NCI-H69 (cell line): ENCODE measurements around the gene NPEPL1.
"Not testable (repeated sequence)": the region's sequence is repeated elsewhere in the genome, so short reads cannot be mapped to it uniquely, and the experiment has no call there.

ENCODE experiments used
- DNase-seq: peaks from one replicate; lab custom pipeline; 2025; lab: John Stamatoyannopoulos, UW

NPEPL1 gene

GRCh38 chr20:58715391-58715800, 22.8 kb downstream of the NPEPL1 start:
- no peak for DNase-seq

DNA sequence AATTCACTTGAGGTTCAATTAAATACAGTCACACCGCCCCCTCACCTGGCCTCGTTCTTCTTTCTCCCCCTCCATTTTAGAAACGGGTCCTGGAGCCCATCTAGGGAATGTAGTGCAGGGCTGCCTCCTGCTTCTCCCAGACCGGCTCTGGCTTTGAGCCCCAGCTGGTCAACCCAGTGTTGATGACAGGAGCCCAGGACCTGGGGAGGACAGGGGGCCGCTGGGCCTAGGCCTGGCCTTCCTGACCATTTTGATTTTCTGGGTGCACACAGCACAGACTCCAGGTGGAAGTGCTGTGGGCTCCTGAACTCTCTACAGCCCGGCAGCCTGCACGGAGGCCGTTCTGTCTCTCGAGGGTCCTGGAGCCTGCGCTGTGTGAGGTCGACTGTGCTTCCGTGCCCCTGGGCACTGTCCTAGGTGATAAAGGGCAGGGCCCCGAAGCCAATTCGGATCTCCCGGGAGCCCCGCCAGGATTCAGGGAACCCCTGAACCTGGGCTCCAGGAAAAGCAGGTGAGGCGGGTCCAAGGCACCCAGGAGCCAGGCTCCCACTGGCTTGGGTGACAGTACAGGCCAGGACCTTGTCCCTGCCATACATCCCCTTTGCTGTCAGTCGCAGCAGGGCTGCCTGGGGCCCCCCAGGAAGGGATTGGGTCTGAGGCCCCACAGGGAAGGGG, 23.3 kb downstream of the NPEPL1 start:
- DNase-seq, result no peak

DNA sequence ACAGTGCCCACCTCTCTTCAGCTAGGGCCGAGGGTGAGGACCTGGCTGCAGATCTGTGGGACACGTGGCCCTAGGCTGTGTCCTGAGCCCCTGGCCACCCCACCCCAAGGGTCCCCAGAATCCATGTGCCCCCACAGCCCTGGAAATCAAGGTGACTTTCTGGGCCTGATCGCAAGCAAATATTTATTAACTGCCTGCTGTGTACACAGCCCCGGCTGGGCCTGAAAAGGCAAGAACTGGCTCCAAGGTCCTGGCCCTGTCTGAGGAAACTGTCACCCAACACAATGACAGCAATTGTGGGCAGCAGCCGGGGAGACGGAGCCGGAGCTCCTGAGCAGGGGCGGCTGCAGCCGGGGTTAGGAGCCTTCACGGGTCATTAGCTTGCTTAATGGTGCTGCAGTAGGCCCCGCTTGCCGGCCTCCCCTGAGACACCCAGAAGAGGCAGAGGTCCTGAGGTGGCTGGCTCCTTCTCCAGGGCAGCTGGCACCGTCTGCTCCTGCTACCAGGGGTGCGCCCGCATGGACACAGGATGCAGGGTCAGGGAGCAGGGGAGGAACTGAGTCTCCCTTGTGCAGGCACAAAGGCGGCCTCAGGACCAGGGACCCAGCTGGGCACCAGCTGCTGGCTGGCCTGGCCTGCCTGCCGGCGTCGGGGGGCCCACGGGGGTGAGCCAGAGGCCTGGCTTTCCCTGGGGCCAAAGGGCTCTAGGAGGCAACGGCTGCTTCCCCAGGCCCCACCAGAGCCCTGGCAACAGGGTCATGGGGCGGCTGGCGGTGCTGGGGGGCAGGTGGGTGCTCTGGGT, 24.1 kb downstream of the NPEPL1 start:
- DNase-seq, result no peak

- no peak for DNase-seq
These were observed 24.9 kb downstream of the NPEPL1 start for GRCh38 chr20:58717278-58718091.

DNA sequence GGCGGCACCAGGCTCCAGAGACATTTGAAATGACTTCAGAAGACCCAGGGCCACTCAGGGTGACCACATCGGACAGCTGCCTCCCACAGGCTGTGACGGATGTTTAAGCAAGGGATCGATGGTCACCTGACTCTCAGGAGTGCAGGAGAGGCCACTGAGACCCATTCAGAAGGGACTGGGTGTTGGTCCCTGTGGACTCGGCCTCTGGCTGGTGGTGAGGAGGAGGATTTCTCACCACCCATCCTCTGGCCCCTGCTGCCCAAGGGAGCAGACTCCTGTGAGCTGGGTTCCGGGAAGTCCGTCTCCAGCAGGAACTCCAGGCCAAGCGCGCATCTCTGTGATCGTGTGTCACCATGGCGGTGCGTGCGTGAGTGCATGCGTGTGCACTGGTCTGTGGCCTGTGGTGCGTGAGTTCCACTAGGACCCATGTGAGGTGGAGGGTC, 25.5 kb downstream of the NPEPL1 start:
- DNase-seq, result no peak

DNA sequence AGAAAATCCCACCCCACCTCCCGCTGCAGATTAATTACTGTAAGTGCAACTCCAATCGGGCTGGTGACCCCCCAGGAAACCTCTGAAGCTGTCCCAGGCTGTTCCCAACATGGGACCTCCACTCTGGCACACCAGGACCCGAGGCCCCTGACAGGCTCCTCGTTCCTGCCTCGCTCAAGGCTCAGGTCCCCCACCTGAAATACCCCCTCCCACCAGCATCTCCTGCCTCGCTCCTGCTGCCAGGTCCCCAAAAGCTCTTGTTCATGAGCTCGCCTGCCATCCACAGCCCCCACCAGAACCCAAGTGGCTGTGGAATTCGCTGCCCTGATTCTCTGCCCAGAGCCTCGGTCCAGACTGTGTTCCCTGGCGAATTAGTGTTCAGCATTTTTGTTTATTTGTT, 26.1 kb downstream of the NPEPL1 start:
- no peak for DNase-seq

DNA sequence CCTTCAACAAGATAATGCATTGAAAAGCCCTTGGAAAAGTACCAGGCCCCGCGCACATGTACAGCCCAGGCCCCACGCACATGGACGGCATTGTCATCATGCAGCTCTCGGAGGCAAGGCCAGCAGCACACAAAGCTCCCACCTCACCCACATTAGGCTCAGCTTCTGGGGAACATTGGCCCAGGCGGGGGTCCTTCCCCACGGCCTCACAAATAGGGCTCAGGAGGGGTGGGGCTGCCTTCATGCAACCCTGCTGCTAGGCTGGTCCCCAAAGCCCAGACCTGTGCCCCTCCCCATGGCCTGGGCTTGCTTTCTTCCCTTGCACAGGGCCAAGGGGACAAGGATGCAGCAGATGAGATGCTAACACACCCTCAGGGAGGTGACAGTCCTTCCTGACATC, 26.7 kb downstream of the NPEPL1 start:
- no peak for DNase-seq

DNA sequence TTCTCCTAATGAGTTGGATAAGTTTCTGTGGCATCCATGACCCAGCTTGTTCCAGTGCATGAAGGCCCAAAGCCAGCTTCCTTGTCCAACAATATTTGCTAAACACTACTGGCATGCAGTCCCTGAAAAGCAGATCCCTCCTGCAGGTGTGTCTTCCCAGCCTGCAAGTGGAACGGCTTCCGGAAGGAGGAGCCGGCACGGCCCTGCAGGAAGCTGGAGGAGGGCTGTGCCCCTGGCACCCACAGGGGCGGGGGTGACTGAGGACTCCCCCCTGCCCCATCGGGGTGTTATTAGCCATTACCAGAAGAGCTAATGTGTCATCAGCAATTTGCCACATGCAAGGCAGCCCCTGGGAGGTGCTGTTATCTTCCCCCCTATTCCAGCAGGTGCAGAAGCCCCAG, 27.4 kb downstream of the NPEPL1 start:
- peak; percentile 30 for DNase-seq

- no peak for DNase-seq
These were observed 28.3 kb downstream of the NPEPL1 start for GRCh38 chr20:58720890-58721289.

- no peak for DNase-seq
These were observed 29.6 kb downstream of the NPEPL1 start for GRCh38 chr20:58721951-58722778.

DNA sequence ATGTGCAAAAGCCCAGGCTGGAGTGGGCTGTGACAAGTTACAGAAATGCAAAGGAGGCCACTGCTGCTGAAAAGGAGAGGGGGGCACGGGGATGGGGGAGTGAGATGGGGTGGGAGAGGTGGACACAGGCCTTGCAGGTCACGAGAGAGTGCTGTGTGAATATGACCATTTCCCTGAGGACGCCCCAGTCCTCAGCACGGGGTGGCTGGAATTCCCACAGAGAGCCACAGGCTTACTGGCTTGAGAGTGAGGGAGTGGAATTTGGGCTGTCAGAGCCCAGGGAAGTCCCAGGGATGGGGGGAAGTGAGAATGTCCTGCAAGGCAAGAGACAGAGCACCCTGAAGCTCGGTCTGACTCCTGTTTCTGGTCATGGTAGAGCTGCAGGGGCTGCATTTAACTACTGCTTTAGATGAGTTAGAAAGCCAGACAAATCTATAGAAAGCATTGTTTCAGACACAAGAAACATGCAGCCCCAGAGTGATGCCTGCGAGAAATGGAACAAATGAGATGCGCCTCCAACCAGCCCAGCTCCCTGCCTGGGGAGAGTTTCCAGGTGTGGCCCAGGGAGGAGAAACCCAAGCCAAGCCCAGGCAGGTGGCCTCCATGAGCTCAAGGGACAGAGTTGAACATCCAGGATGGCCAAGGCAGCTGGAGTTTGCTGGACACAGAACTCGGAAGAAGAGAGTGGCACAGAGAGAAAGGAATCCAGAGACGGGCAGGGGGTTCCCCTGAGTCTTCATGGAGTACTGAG, 30.5 kb downstream of the NPEPL1 start:
- DNase-seq, result no peak

DNA sequence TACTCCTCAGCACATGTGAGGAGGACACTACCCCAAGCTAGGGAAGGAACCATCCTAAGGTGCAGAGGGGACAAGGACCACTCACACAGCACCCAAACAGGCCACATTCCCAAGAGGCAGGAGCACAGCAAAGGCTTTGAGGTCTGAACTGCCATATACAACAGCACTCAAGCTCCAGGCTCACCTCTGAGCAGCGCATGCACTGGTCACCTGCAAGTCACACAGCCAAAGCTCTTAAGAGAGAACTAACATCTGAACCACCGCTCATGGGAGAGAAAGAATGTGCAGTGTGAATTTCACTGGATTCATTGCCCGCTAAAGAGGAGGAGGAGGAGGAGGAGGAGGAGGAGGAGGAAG, 31.0 kb downstream of the NPEPL1 start:
- DNase-seq, result no peak

GRCh38 chr20:58726156-58726555, 33.6 kb downstream of the NPEPL1 start:
- not testable (repeated sequence) for DNase-seq

DNA sequence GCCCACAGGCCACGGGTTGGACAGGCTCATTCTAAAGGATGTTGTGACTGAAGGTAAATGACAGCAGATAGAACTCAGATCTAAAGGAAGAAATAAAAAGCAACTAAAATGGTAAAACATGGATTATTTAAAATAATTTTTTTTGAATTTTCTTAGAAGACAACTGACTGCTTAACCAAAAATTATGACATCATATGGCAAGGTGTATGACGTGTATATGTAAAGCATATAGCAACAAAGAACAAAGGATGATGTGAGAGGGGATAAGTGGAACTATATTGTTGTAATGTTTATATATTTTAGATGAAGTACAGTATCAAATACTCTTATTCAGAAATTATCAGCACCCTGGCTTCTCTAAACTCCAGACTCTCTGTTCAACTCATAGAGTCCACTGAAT, 38.6 kb downstream of the NPEPL1 start:
- DNase-seq, result no peak

- DNase-seq, result no peak
These were observed 44.6 kb downstream of the NPEPL1 start for GRCh38 chr20:58737198-58737597.

- DNase-seq, result no peak
These were observed 48.0 kb downstream of the NPEPL1 start for GRCh38 chr20:58740356-58741308.

GRCh38 chr20:58741384-58741783, 48.8 kb downstream of the NPEPL1 start:
- DNase-seq, result no peak

GRCh38 chr20:58742668-58743566, 50.3 kb downstream of the NPEPL1 start:
- no peak for DNase-seq
